Suprapubic skin (tissue), 4 donors: ENCODE results near the gene RAET1E. TPM values are rescaled to one million over a fixed set of nuclear protein-coding genes. Genes with fewer than 3 reads are reported as not detected.
"Not testable (repeated sequence)": the region's sequence is repeated elsewhere in the genome, so short reads cannot be mapped to it uniquely, and the experiment has no call there.

Experiments used
- DNase-seq, 2 donors: peaks; one replicate each; pipeline ENCODE4 v3.0.0-alpha.2; 2019; ENCODE audit warnings: low spot score in 2 of 2
- H3K27ac ChIP-seq: fragments of 200-600 bp; sonication (generic); one replicate; pipeline ENCODE4 v1.5.1; 2019
- H3K27me3 ChIP-seq: fragments of 200-600 bp; sonication (generic); one replicate; pipeline ENCODE4 v1.5.1; 2019
- H3K36me3 ChIP-seq: fragments of 200-600 bp; sonication (generic); one replicate; pipeline ENCODE4 v1.5.1; 2019
- H3K4me1 ChIP-seq: fragments of 200-600 bp; sonication (generic); one replicate; pipeline ENCODE4 v1.5.1; 2019
- H3K4me3 ChIP-seq: fragments of 200-600 bp; sonication (generic); one replicate; pipeline ENCODE4 v1.5.1; 2019; ENCODE audit warnings: mild to moderate bottlenecking
- H3K9me3 ChIP-seq: fragments of 200-600 bp; sonication (generic); one replicate; pipeline ENCODE4 v1.5.1; 2019
- CTCF ChIP-seq, 2 donors: fragments of 200-600 bp in 1 of 2; fragments of 450-650 bp in 1 of 2; sonication (generic) in 1 of 2; IDR thresholded peaks; one replicate each; pipeline ENCODE4 v1.5.1; 2016 to 2019; ENCODE audit warnings: antibody characterized with exemption in 2 of 2, mild to moderate bottlenecking in 1 of 2, moderate library complexity in 1 of 2
- EP300 ChIP-seq: sonication (generic); formaldehyde crosslinking; IDR thresholded peaks from one replicate; pipeline ENCODE4 v1.6.1; 2017; ENCODE audit warnings: antibody characterized with exemption
- POLR2A ChIP-seq, 2 donors: fragments of 450-650 bp; IDR thresholded peaks; one replicate each; pipeline ENCODE4 v1.6.1; 2017; ENCODE audit warnings: antibody characterized with exemption in 2 of 2, mild to moderate bottlenecking in 2 of 2, moderate library complexity in 2 of 2
- POLR2AphosphoS5 ChIP-seq, 3 donors: sonication (generic); formaldehyde crosslinking; IDR thresholded peaks; one replicate each; pipeline ENCODE4 v1.6.1; 2017; ENCODE audit warnings: antibody characterized with exemption in 3 of 3
- WGBS: methylation state at CpG from one replicate; pipeline ENCODE4 v1.1.5; 2018; 5-methylcytosine and 5-hydroxymethylcytosine counted together
- total RNA-seq, 4 donors: library from RNA; depleted of rRNA; stranded (reverse); fragments of >200 nt; gene quantifications; one replicate each; pipeline ENCODE4 v1.1.0, GENCODE V29; 2016

Gene RAET1E
- total RNA-seq, 4 donors from 2014 or later = 14.4 to 46.8 (median 22.8) TPM

GRCh38 chr6:149851461-149852110, 46.3 kb downstream of the RAET1E start:
- Histone ChIP-seq H3K4me3 (no peak overlapping the region), H3K27ac (no peak overlapping the region), H3K27me3 (no peaks in the 10 kb centered on the region), H3K36me3 (peaks cover 4% of the 10 kb centered on the region), H3K9me3 (no peaks in the 10 kb centered on the region), H3K4me1 (peaks cover 55% of the 10 kb centered on the region)
- DNase-seq = no peak
- TF ChIP-seq POLR2AphosphoS5 (IDR thresholded peaks at IDR 0.05) = no peak
- TF ChIP-seq EP300 = no peak
- no peak for TF ChIP-seq POLR2A (IDR thresholded peaks at IDR 0.05)
- no peak for TF ChIP-seq CTCF (IDR thresholded peaks at IDR 0.05)
- WGBS = 78% methylated on average over 5 of the region's 5 CpGs

GRCh38 chr6:149848343-149848742, 49.6 kb downstream of the RAET1E start:
- not testable (repeated sequence) for H3K27me3 ChIP-seq, H3K4me3 ChIP-seq, H3K36me3 ChIP-seq, H3K9me3 ChIP-seq, DNase-seq
- Histone ChIP-seq H3K4me1 (peaks cover 54% of the 10 kb centered on the region), H3K27ac (peak overlapping the region; percentile 51)
- WGBS = 61% methylated on average over 4 of the region's 4 CpGs

Other genes starting within 250 kb of the RAET1E start
- gene KATNA1, start 249.4 kb downstream of the RAET1E start, total RNA-seq = 10 to 100 TPM; 11.7 to 34.4 (median 16.7) TPM
- 10 to 100 TPM; 31.2 to 55.0 (median 44.4) TPM for gene LATS1, start 180.0 kb downstream of the RAET1E start, total RNA-seq
- gene NUP43, start 151.6 kb downstream of the RAET1E start, total RNA-seq = 10 to 100 TPM; 21.0 to 31.3 (median 22.3) TPM
- gene PCMT1, start 148.4 kb downstream of the RAET1E start, total RNA-seq = 10 to 100 TPM; 57.4 to 67.6 (median 66.6) TPM
- 10 to 100 TPM; 43.6 to 77.2 (median 68.4) TPM for gene LRP11, start 33.8 kb downstream of the RAET1E start, total RNA-seq
- 1 to 10 TPM; 1.9 to 5.8 (median 4.5) TPM for gene RAET1G, start 25.0 kb upstream of the RAET1E start, total RNA-seq
- under 1 TPM in 2 of 4 donors, not detected in 2; 0.76 to 0.95 TPM for gene ULBP2, start 43.9 kb upstream of the RAET1E start, total RNA-seq
- under 1 TPM in 2 of 4 donors, not detected in 2; 0.34 to 0.47 TPM for gene ULBP1, start 65.8 kb upstream of the RAET1E start, total RNA-seq
- 1 to 10 TPM; 1.6 to 8.0 (median 4.2) TPM for gene RAET1L, start 127.4 kb upstream of the RAET1E start, total RNA-seq
- 1 to 10 TPM in 1 of 4 donors, under 1 TPM in 1, not detected in 2; 0.78 to 2.1 TPM for gene ULBP3, start 171.0 kb upstream of the RAET1E start, total RNA-seq
- 100 to 1,000 TPM in 2 of 4 donors, 10 to 100 TPM in 2; 44.3 to 104 (median 88.8) TPM for gene PPP1R14C, start 244.9 kb upstream of the RAET1E start, total RNA-seq